Uterus (tissue), 4 donors: Measurements from ENCODE around the gene HCRTR1. TPM values are rescaled to one million over a fixed set of nuclear protein-coding genes. Genes with fewer than 3 reads are reported as not detected.

ENCODE experiments used
- DNase-seq, 2 donors: peaks; one replicate each; pipeline ENCODE4 v3.0.0-alpha.2; 2019 to 2020
- H3K27ac ChIP-seq, 2 donors: fragments of 200-600 bp; sonication (generic); 1 replicate in 1 of 2; 2 replicates in 1 of 2; pipeline ENCODE4 v1.5.1; 2016 to 2018
- H3K27me3 ChIP-seq, 2 donors: fragments of 200-600 bp; sonication (generic); one replicate each; pipeline ENCODE4 v1.5.1; 2018 to 2019; ENCODE audit warnings: control low read depth in 1 of 2
- H3K36me3 ChIP-seq, 2 donors: fragments of 200-600 bp; sonication (generic); one replicate each; pipeline ENCODE4 v1.5.1; 2019; ENCODE audit warnings: control low read depth in 1 of 2
- H3K4me1 ChIP-seq, 2 donors: fragments of 200-600 bp; sonication (generic); one replicate each; pipeline ENCODE4 v1.5.1; 2018 to 2019; ENCODE audit warnings: control low read depth in 1 of 2
- H3K4me3 ChIP-seq, 2 donors: fragments of 200-600 bp; sonication (generic); 1 replicate in 1 of 2; 2 replicates in 1 of 2; pipeline ENCODE4 v1.5.1; 2018 to 2019; ENCODE audit warnings: mild to moderate bottlenecking in 1 of 2
- H3K9me3 ChIP-seq, 2 donors: fragments of 200-600 bp; sonication (generic); one replicate each; pipeline ENCODE4 v1.5.1; 2019; ENCODE audit warnings: control low read depth in 1 of 2
- POLR2A ChIP-seq, 2 donors: fragments of 450-650 bp; IDR thresholded peaks; one replicate each; pipeline ENCODE4 v1.6.1; 2016; ENCODE audit warnings: antibody characterized with exemption in 2 of 2, mild to moderate bottlenecking in 1 of 2, moderate library complexity in 1 of 2
- intact Hi-C: fragments of 100-400 bp; cut with DNase I; formaldehyde crosslinking; loops from one replicate; pipeline ENCODE4 v1.15.1; 2023; ENCODE audit warnings: low total_unique reads
- total RNA-seq, 4 donors: library from RNA; depleted of rRNA in 3 of 4; stranded (reverse); fragments of >200 nt in 3 of 4; gene quantifications; one replicate each; pipeline versions ENCODE4 v1.1.0 to v1.2.4, GENCODE V29; 2014 to 2023
- TF ChIP-seq, protein P1 (sequence below), 4 experiments: fragments of 200-600 bp in 2 of 4; fragments of 450-650 bp in 2 of 4; sonication (generic) in 2 of 4; IDR thresholded peaks; one replicate each; pipeline ENCODE4 v1.5.1; 2016 to 2019; ENCODE audit warnings: antibody characterized with exemption in 4 of 4, mild to moderate bottlenecking in 2 of 4, moderate library complexity in 1 of 4
- donor health status: DM: yes; HTN: yes; CAD: no.

HCRTR1 gene
- total RNA-seq, 4 donors from 2014 or later: not detected

DNA sequence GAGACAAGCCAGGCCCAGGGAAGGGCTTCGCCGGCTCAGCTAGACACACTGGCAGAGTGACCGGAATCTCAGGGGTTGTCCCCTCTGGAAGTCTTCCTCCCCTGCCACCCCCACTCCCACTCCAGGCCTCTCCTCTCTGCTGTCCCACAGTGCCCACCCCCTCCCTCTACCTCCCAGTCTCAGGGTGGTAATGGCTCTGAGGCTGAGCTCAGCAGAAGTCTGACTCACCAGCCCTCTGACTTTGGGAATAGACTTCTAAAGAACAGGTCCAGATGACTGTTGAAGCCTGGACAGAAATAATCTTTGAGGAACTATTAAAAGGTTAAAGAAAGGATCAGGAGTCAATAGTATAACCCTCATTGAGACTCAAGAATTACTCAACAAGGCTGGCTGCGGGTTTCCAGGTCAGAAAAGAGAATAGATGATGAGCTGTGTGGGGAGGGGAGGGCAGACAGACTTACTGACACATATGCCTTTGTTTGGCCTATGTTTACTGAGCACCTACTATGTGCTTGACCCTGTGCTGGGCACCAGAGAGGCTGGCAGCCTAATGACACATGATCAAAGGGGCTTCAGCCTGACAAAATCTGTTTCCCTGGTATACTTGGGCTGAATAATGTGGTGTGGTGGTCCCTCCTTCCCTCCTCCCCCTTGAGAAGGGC lies 8.2 kb downstream of the HCRTR1 start:
- Histone ChIP-seq H3K9me3 (no peaks in the 10 kb centered on the region), H3K36me3 (no peaks in the 10 kb centered on the region), H3K4me3 (no peak overlapping the region), H3K27ac (no peak overlapping the region), H3K4me1 (peaks cover 0 to 12% of the 10 kb centered on the region in 2 donors), H3K27me3 (no peaks in the 10 kb centered on the region)
- intact Hi-C loops: no loop called here
- TF ChIP-seq, protein P1, sequence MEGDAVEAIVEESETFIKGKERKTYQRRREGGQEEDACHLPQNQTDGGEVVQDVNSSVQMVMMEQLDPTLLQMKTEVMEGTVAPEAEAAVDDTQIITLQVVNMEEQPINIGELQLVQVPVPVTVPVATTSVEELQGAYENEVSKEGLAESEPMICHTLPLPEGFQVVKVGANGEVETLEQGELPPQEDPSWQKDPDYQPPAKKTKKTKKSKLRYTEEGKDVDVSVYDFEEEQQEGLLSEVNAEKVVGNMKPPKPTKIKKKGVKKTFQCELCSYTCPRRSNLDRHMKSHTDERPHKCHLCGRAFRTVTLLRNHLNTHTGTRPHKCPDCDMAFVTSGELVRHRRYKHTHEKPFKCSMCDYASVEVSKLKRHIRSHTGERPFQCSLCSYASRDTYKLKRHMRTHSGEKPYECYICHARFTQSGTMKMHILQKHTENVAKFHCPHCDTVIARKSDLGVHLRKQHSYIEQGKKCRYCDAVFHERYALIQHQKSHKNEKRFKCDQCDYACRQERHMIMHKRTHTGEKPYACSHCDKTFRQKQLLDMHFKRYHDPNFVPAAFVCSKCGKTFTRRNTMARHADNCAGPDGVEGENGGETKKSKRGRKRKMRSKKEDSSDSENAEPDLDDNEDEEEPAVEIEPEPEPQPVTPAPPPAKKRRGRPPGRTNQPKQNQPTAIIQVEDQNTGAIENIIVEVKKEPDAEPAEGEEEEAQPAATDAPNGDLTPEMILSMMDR (IDR thresholded peaks at IDR 0.05): no peak
- no peak for TF ChIP-seq POLR2A (IDR thresholded peaks at IDR 0.05)
- no peak for DNase-seq

DNA sequence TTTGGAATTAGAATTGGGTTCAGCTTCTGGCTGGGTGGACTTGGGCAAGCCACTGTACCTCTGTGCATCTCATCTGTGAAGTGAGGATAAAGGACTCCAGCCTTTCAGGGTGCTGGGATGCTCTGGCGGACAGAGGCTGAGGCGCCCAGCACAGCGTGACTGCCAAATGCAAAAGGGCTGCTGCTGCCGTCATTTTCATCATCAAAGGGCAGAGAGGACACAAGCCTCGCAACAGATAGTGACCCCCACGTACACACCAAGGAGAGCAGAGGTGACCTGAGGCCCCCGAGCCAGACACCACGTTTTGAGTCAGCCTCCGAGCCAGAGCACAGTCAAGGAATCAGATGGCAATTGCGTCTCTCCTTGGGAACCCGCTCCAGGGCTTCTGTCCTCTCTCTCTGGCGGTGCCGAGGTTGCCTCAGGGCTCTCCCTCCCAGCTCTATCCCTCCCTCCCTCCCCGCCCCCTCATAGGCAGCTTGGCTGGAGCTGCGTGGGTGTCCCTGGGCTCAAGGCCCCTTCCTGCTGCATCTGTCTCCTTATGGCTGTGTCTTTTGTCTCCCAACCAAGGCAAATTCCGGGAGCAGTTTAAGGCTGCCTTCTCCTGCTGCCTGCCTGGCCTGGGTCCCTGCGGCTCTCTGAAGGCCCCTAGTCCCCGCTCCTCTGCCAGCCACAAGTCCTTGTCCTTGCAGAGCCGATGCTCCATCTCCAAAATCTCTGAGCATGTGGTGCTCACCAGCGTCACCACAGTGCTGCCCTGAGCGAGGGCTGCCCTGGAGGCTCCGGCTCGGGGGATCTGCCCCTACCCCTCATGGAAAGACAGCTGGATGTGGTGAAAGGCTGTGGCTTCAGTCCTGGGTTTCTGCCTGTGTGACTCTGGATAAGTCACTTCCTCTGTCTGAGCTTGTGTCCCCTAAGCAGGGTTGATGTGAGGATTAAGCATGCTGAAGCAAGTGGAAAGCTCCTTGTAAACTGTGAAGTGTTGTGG lies 9.0 kb downstream of the HCRTR1 start:
- H3K9me3 ChIP-seq: no peaks in the 10 kb centered on the region
- TF ChIP-seq, protein P1 (IDR thresholded peaks at IDR 0.05): no peak
- TF ChIP-seq POLR2A (IDR thresholded peaks at IDR 0.05): no peak
- H3K4me3 ChIP-seq: no peak overlapping the region
- intact Hi-C loops: no loop called here
- peaks cover 0 to 12% of the 10 kb centered on the region in 2 donors for H3K4me1 ChIP-seq
- H3K36me3 ChIP-seq: no peaks in the 10 kb centered on the region
- H3K27me3 ChIP-seq: no peaks in the 10 kb centered on the region
- peak overlapping the region in 1 of 2 donors; percentile 31 for H3K27ac ChIP-seq
- peak; percentile 34 to 45 for DNase-seq

DNA sequence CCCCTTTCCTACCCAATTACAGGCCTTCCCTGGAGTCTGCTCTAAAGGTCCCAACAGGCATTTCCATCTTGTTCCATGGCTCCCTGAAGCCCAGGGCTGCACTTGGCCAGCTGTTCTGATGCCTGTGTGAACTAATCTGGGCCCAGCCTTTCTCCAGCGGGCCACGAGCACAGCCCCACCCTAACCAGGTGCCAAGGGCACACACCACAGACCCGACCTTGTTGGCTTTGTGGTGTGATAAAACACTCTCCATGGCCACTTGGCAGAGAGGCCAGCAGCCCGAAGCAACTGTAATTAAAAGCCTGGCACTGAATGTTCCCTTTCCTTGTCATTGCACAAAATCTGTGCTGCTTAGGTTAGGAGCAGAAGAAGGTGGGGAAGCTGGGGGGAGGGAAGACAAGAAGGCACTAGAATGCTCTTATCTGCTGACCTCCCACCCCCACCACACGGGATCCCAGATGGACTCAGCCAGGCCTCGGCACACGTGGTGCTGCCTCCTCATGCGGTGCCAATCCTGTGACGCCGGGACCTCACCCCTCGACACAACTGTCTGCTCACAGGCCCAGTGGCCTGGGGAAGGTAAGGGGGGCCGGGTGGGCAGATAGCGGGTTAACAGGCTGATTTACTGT lies 9.9 kb downstream of the HCRTR1 start:
- H3K4me1 ChIP-seq: peaks cover 0 to 12% of the 10 kb centered on the region in 2 donors
- DNase-seq: no peak
- TF ChIP-seq POLR2A (IDR thresholded peaks at IDR 0.05): no peak
- TF ChIP-seq, protein P1 (IDR thresholded peaks at IDR 0.05): no peak
- no peaks in the 10 kb centered on the region for H3K27me3 ChIP-seq
- H3K9me3 ChIP-seq: no peaks in the 10 kb centered on the region
- H3K36me3 ChIP-seq: no peaks in the 10 kb centered on the region
- H3K27ac ChIP-seq: peak overlapping the region; percentile 12 to 31
- H3K4me3 ChIP-seq: no peak overlapping the region
- intact Hi-C loops: no loop called here

DNA sequence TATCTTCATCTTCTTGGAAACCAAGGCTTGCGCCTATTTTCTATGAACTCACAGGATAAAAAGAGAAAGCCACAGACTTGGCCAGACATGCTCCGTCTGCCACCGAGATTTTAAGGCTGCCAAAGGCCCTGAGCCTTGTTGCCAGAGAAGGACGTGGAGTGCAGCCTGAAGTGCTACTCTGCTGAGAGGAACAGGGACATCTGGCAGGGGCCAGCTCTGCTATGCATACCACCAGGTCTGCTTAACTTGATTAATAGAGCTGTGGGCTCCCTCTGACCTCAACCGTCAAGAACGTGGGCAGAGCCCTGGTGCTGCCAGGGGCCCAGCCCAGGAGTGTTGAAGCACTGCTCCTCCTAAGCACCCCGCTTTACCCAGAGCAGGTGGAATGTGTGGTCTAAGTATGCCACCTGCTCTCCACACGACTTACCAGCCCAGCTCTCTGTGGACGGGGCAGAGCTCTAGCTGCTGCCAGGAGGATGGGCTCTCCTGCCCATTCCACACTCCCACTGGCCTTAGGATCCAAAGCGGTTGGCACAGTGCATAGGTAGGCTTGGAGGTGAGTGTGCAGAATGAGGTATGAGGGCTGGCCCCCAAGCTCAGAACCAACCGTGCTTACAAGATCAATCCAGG lies 10.6 kb downstream of the HCRTR1 start:
- H3K36me3 ChIP-seq: no peaks in the 10 kb centered on the region
- H3K27ac ChIP-seq: peak overlapping the region; percentile 12 to 31
- intact Hi-C loops: no loop called here
- no peak for DNase-seq
- H3K27me3 ChIP-seq: no peaks in the 10 kb centered on the region
- no peak for TF ChIP-seq POLR2A (IDR thresholded peaks at IDR 0.05)
- TF ChIP-seq, protein P1 (IDR thresholded peaks at IDR 0.05): no peak
- no peaks in the 10 kb centered on the region for H3K9me3 ChIP-seq
- H3K4me3 ChIP-seq: no peak overlapping the region
- peaks cover 0 to 12% of the 10 kb centered on the region in 2 donors for H3K4me1 ChIP-seq
